ENCODE data around the gene GBE1.
"Not testable (repeated sequence)": the region's sequence is repeated elsewhere in the genome, so short reads cannot be mapped to it uniquely, and the experiment has no call there.

Gene GBE1

GRCh38 chr3:81502236-81502635 lies 259.2 kb downstream of the GBE1 start:
- no peak for DNase-seq (ENCODE audit: low read depth)
- no peak overlapping the region for H3K4me3 ChIP-seq (ENCODE audit: low read length)
- no peak for TF ChIP-seq CTCF (conservative IDR thresholded peaks at IDR 0.05; ENCODE audit: low read depth, low read length)

- H3K4me3 ChIP-seq (ENCODE audit: low read length): no peak overlapping the region
- no peak for TF ChIP-seq CTCF (conservative IDR thresholded peaks at IDR 0.05; ENCODE audit: low read depth, low read length)
- DNase-seq (ENCODE audit: low read depth): no peak
These were observed 261.4 kb downstream of the GBE1 start for GRCh38 chr3:81500039-81500438.

- H3K4me3 ChIP-seq (ENCODE audit: low read length): no peak overlapping the region
- no peak for DNase-seq (ENCODE audit: low read depth)
- TF ChIP-seq CTCF (conservative IDR thresholded peaks at IDR 0.05; ENCODE audit: low read depth, low read length): no peak
These were observed 263.7 kb downstream of the GBE1 start for GRCh38 chr3:81497572-81498251.

- DNase-seq (ENCODE audit: low read depth): no peak
- TF ChIP-seq CTCF (conservative IDR thresholded peaks at IDR 0.05; ENCODE audit: low read depth, low read length): no peak
- no peak overlapping the region for H3K4me3 ChIP-seq (ENCODE audit: low read length)
These were observed 264.9 kb downstream of the GBE1 start for GRCh38 chr3:81496407-81497104.

GRCh38 chr3:81492471-81492870 lies 269.0 kb downstream of the GBE1 start:
- DNase-seq (ENCODE audit: low read depth); H3K4me3 ChIP-seq (ENCODE audit: low read length): not testable (repeated sequence)

- H3K4me3 ChIP-seq (ENCODE audit: low read length): no peak overlapping the region
- TF ChIP-seq CTCF (conservative IDR thresholded peaks at IDR 0.05; ENCODE audit: low read depth, low read length): no peak
These were observed 269.4 kb downstream of the GBE1 start for GRCh38 chr3:81492040-81492439.

GRCh38 chr3:81490541-81491288 lies 270.7 kb downstream of the GBE1 start:
- peak; percentile 46 for DNase-seq (ENCODE audit: low read depth)
- H3K4me3 ChIP-seq (ENCODE audit: low read length): no peak overlapping the region
- peak; percentile 77 for TF ChIP-seq CTCF (conservative IDR thresholded peaks at IDR 0.05; ENCODE audit: low read depth, low read length)

More at GRCh38 chr3:81492040-81492439, 269.4 kb downstream of the GBE1 start:
- no peak for DNase-seq (ENCODE audit: low read depth)

Measured in retinal pigment epithelial cell (primary cell).